GM12878 (cell line): ENCODE measurements around the gene CCDC57.

Experiments
- BHLHE40 ChIP-seq, 2 experiments: fragments of 450-650 bp in 1 of 2; IDR thresholded peaks; 2 replicates each; pipeline ENCODE4 v1.6.1; 2011 to 2017; ENCODE audit warnings: low read depth in 2 of 2, borderline replicate concordance in 1 of 2, improper control_type of control experiment in 1 of 2, low read length in 1 of 2, mild to moderate bottlenecking in 1 of 2
- CEBPB ChIP-seq, 2 experiments: fragments of 150-350 bp in 1 of 2; IDR thresholded peaks; 2 replicates each; pipeline ENCODE4 v1.6.1; 2012 to 2014; ENCODE audit warnings: low read depth in 2 of 2, low read length in 2 of 2, borderline replicate concordance in 1 of 2, inconsistent platforms in 1 of 2
- CHD2 ChIP-seq: IDR thresholded peaks from 2 replicates; pipeline ENCODE4 v1.6.1; 2011; ENCODE audit warnings: low read depth, low read length, improper control_type of control experiment, borderline replicate concordance
- CTCF ChIP-seq, 3 experiments: IDR thresholded peaks in 2 of 3; conservative IDR thresholded peaks in 1 of 3; 2 replicates each; pipeline ENCODE4 v1.5.1; 2011; ENCODE audit warnings: low read depth in 3 of 3, low read length in 3 of 3, mild to moderate bottlenecking in 3 of 3, control low read depth in 2 of 3, moderate library complexity in 2 of 3, inconsistent platforms in 1 of 3, mixed read lengths in 1 of 3; ENCODE audit not compliant: control insufficient read depth in 2 of 3, insufficient read depth in 1 of 3; ENCODE audit errors: extremely low read depth in 1 of 3
- FOS ChIP-seq: IDR thresholded peaks from 3 replicates; pipeline ENCODE4 v1.6.1; 2011; ENCODE audit warnings: borderline replicate concordance; ENCODE audit not compliant: insufficient read length; ENCODE audit errors: extremely low read depth
- HDGF ChIP-seq: fragments of 450-650 bp; IDR thresholded peaks from 2 replicates; pipeline ENCODE4 v1.6.1; 2016; ENCODE audit warnings: antibody characterized with exemption
- IKZF1 ChIP-seq: fragments of 450-650 bp; conservative IDR thresholded peaks from 2 replicates; pipeline ENCODE4 v1.6.1; 2017; ENCODE audit warnings: antibody characterized with exemption, mild to moderate bottlenecking
- MYC ChIP-seq: IDR thresholded peaks from 2 replicates; pipeline ENCODE4 v1.6.1; 2011; ENCODE audit warnings: mild to moderate bottlenecking, low read length, moderate library complexity, inconsistent platforms; ENCODE audit not compliant: insufficient read depth, insufficient replicate concordance, insufficient read length, severe bottlenecking
- POLR2A ChIP-seq: IDR thresholded peaks from 2 replicates; pipeline ENCODE4 v1.6.1; 2011; ENCODE audit warnings: low read depth, mild to moderate bottlenecking, low read length
- REST ChIP-seq: IDR thresholded peaks from 2 replicates; pipeline ENCODE4 v1.6.1; 2012; ENCODE audit warnings: mild to moderate bottlenecking, low read depth, low read length
- SRF ChIP-seq, 2 experiments: IDR thresholded peaks; 2 replicates each; pipeline ENCODE4 v1.6.1; 2011; ENCODE audit warnings: low read depth in 2 of 2, low read length in 2 of 2, mild to moderate bottlenecking in 1 of 2, moderate library complexity in 1 of 2
- STAT3 ChIP-seq: IDR thresholded peaks from 2 replicates; pipeline ENCODE4 v1.6.1; 2011; ENCODE audit warnings: low read depth, low read length, improper control_type of control experiment
- TCF7 ChIP-seq: IDR thresholded peaks from 2 replicates; pipeline ENCODE4 v1.6.1; 2014; ENCODE audit warnings: antibody characterized with exemption, borderline replicate concordance

GRCh38 chr17:82236142-82236971 lies 23.7 kb upstream of the CCDC57 start:
- TF ChIP-seq CTCF (IDR thresholded peaks at IDR 0.05 in 2 of 3, conservative IDR thresholded peaks at IDR 0.05 in 1 of 3; ENCODE audit: control insufficient read depth in 2 of 3, extremely low read depth in 1 of 3, insufficient read depth in 1 of 3, low read depth in 3 of 3, low read length in 3 of 3) (peak; percentile 74 to 91 (median 78)), POLR2A (no peak), REST (no peak), CEBPB (IDR thresholded peaks at IDR 0.05; ENCODE audit: borderline replicate concordance in 1 of 2, low read depth in 2 of 2, low read length in 2 of 2) (no peak), FOS (no peak), HDGF (no peak), STAT3 (no peak), SRF (IDR thresholded peaks at IDR 0.05; ENCODE audit: low read depth in 2 of 2, low read length in 2 of 2) (no peak), IKZF1 (no peak), TCF7 (no peak), CHD2 (no peak), MYC (no peak), BHLHE40 (IDR thresholded peaks at IDR 0.05; ENCODE audit: borderline replicate concordance in 1 of 2, low read depth in 2 of 2, low read length in 1 of 2) (peak in 1 of 2 experiments; percentile 20; a peak in 1 of 4 replicates)
